HG03442 (cell line): ENCODE data around the gene ACADSB.
A peak's percentile ranks its signal among the peaks of the same experiment; 100 is the strongest.

Source experiments
- ATAC-seq: cut with Tn5 transposase; IDR thresholded peaks from one replicate; pipeline ENCODE4 v1.9.1; 2021; ENCODE audit warnings: mild to moderate bottlenecking, moderate library complexity; ENCODE audit not compliant: unreplicated experiment

The ACADSB gene

GRCh38 chr10:123008355-123009104 lies at the start of gene ACADSB, which contains the start of gene IKZF5:
ACADSB (plus strand) TSS chr10:123009006; CDS start chr10:123009030, 24 bp downstream.
IKZF5 (minus strand) TSS chr10:123008795; CDS start chr10:122998625, 10,170 bp downstream.
- peak; percentile 81 for ATAC-seq

DNA sequence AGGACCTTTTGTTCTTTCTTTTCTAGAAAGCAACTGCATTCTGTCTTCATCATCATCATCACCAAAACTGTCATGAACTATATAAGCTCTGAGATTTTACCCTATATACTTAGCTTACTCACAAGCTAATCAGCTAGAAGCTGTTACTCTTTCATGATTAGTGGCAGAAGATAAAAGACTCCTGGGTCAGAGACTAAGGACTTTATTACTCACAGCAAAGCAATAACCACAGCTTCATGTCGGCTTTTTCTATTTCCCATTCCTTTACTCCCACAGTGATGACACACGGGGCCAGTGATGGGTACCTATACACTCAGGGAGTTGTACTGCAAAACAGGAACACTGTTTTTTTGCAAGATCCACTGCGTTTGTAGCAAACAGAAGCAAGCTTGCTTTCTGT lies 46.4 kb upstream of the ACADSB start:
- ATAC-seq, result no peak

GRCh38 chr10:122966879-122967278 lies 41.9 kb upstream of the ACADSB start:
- no peak for ATAC-seq

- no peak for ATAC-seq
Measured at GRCh38 chr10:122968698-122969097, 40.1 kb upstream of the ACADSB start.

GRCh38 chr10:122974023-122974422 lies 34.8 kb upstream of the ACADSB start:
- no peak for ATAC-seq

GRCh38 chr10:122974543-122975064 lies 34.2 kb upstream of the ACADSB start:
- ATAC-seq, result no peak

DNA sequence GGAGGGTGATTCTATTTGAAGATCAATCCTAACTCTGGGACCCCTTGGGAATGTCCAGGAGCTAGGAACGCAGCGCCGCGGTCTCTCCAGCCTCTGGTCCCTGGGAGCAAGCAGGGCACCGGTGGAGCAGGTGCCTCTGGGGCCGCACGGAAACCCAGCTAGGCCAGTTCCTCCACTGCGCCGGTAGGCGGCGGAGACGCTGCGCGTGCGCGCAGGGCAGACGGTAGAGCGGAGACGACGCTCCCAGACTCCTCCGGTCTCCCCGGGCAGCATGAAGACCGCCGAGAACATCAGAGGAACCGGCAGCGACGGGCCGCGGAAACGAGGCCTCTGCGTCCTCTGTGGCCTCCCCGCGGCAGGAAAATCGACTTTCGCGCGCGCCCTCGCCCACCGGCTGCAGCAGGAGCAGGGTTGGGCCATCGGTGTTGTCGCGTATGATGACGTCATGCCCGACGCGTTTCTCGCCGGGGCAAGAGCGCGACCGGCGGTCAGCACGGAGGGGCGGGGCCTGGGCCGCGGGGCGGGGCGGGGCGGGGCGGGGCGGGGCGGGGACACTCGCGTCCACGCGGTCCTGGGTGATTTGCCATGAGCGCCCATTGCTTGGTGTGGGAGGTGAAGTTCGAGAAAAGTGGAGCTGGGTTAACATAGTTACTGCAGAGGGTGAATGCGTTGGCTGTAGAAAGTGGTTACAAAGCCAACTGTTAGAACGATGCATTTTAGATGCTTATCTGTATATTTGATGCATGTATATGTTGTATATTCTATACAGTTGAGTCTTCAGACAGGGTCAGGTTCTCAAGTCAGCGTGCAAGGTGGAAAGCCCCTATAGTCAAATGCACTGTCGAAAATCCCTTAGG lies 28.4 kb upstream of the ACADSB start, which contains the start of gene PSTK:
TSS of gene PSTK (plus strand) at position 193 of the 857 bp plus-strand sequence. CDS start at position 272, 79 bp downstream.
- ATAC-seq, result peak; percentile 95

GRCh38 chr10:122981066-122981464 lies 27.7 kb upstream of the ACADSB start:
- no peak for ATAC-seq

DNA sequence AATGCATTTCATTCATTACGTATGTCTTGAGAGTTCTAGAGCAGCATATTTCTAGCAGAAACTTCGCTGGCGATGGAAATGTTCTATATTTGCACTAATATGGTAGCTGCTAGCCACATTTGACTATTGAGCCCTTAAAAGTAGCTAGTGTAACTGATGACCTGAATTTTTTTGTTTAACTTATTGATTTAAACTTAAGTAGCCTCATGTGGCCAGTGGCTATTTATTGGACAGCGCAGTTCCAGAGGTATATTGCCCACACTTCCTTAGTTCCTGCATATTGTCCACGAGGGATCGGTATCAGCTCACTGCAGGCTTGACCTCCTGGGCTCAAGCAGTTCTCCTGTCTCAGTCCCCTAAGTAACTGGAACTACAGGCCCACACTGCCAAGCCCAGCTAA lies 24.9 kb upstream of the ACADSB start:
- ATAC-seq, result no peak

GRCh38 chr10:122984708-122985107 lies 24.1 kb upstream of the ACADSB start:
- ATAC-seq, result no peak

- ATAC-seq, result no peak
Measured at GRCh38 chr10:122986335-122986734, 22.5 kb upstream of the ACADSB start.

DNA sequence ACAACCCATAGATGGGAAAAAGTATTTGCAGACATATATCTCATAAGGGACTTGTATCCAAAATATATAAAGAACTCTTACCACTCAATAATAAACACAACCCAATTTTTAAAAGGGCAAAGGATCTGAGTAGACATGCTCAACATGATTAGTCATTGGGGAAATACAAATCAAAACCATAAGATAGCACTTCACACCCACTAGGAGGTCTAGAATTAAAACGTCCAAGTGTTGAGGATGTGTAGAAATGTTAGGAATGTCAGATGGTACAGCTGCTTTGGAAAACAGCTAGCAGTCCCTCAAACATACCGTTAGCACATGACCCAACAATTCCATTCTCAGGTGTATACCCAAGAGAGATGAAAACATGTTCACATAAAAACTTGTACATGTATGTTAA lies 20.3 kb upstream of the ACADSB start:
- ATAC-seq, result no peak

- no peak for ATAC-seq
Measured at GRCh38 chr10:122990278-122990677, 18.5 kb upstream of the ACADSB start.

- no peak for ATAC-seq
Measured at GRCh38 chr10:122992031-122992585, 16.7 kb upstream of the ACADSB start.

GRCh38 chr10:122993797-122994336 lies 14.9 kb upstream of the ACADSB start:
- no peak for ATAC-seq

GRCh38 chr10:122995936-122996335 lies 12.9 kb upstream of the ACADSB start:
- no peak for ATAC-seq

DNA sequence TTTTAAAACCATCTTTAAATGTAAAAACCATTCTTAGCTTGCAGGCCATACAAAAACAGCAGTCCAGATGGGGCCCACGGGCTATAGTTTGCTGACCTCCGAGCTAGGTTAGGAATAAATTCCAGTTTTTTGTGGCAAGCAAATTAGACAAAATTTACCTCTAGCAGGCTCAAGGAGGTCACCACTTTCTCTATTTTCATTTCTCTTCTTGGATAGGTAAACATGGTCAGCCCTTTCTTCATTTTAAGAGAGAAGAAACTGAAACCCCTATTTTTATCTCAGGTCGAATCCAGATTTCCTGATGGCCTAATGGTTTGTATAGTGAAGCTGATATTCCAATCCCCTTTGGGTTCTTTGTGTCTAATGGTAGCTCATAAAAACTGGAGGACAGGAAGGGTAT lies 10.9 kb upstream of the ACADSB start:
- ATAC-seq, result no peak

GRCh38 chr10:122998360-122998917 lies 10.4 kb upstream of the ACADSB start:
- no peak for ATAC-seq

GRCh38 chr10:122998934-122999333 lies 9.9 kb upstream of the ACADSB start:
- no peak for ATAC-seq

DNA sequence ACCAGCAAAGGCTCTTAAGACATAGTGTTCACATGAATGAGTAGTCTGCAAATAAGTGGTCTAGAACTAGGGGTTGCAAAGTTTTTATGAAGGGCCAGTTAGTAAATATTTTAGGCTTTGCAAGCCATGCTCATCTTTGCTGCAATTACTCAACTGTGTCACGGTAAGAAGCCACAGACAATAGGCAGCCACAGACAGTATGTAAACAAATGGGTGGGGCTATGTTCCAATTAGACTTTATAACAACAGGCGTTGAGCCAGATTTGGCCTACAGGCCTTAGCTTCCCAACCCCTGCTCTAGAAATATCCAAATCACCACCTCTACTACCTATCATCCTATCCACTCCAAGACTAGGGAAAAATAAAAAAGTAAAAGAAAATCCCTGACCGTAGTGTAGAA lies 9.5 kb upstream of the ACADSB start:
- ATAC-seq, result no peak

- no peak for ATAC-seq
Measured at GRCh38 chr10:123000155-123000554, 8.7 kb upstream of the ACADSB start.
